Measurements from ENCODE around the gene RAET1E.

Gene RAET1E

GRCh38 chr6:149881066-149881766 lies 16.7 kb downstream of the RAET1E start:
- no peak for TF ChIP-seq CTCF (conservative IDR thresholded peaks at IDR 0.05)
- TF ChIP-seq ZFX (IDR thresholded peaks at IDR 0.05), result no peak
- H3K27ac ChIP-seq, result no peak overlapping the region

- no peak overlapping the region for H3K27ac ChIP-seq
- TF ChIP-seq ZFX (IDR thresholded peaks at IDR 0.05) (no peak), CTCF (conservative IDR thresholded peaks at IDR 0.05) (no peak)
Measured at GRCh38 chr6:149877659-149878058, 20.3 kb downstream of the RAET1E start.

GRCh38 chr6:149876241-149876933 lies 21.5 kb downstream of the RAET1E start:
- TF ChIP-seq ZFX (IDR thresholded peaks at IDR 0.05) (no peak), CTCF (conservative IDR thresholded peaks at IDR 0.05) (no peak)
- no peak overlapping the region for H3K27ac ChIP-seq

GRCh38 chr6:149872233-149872632 lies 25.7 kb downstream of the RAET1E start:
- no peak overlapping the region for H3K27ac ChIP-seq
- no peak for TF ChIP-seq ZFX (IDR thresholded peaks at IDR 0.05)
- no peak for TF ChIP-seq CTCF (conservative IDR thresholded peaks at IDR 0.05)

- H3K27ac ChIP-seq, result no peak overlapping the region
- TF ChIP-seq ZFX (IDR thresholded peaks at IDR 0.05), result no peak
- no peak for TF ChIP-seq CTCF (conservative IDR thresholded peaks at IDR 0.05)
Measured at GRCh38 chr6:149871182-149871581, 26.7 kb downstream of the RAET1E start.

GRCh38 chr6:149869275-149869892 lies 28.5 kb downstream of the RAET1E start:
- TF ChIP-seq ZFX (IDR thresholded peaks at IDR 0.05) (no peak), CTCF (conservative IDR thresholded peaks at IDR 0.05) (no peak)
- no peak overlapping the region for H3K27ac ChIP-seq
